GM19395 (cell line): ENCODE measurements around the gene CDADC1.

Experiments
- ATAC-seq: cut with Tn5 transposase; IDR thresholded peaks from one replicate; pipeline ENCODE4 v1.9.1; 2021; ENCODE audit warnings: mild to moderate bottlenecking, moderate library complexity; ENCODE audit not compliant: unreplicated experiment

The CDADC1 gene

DNA sequence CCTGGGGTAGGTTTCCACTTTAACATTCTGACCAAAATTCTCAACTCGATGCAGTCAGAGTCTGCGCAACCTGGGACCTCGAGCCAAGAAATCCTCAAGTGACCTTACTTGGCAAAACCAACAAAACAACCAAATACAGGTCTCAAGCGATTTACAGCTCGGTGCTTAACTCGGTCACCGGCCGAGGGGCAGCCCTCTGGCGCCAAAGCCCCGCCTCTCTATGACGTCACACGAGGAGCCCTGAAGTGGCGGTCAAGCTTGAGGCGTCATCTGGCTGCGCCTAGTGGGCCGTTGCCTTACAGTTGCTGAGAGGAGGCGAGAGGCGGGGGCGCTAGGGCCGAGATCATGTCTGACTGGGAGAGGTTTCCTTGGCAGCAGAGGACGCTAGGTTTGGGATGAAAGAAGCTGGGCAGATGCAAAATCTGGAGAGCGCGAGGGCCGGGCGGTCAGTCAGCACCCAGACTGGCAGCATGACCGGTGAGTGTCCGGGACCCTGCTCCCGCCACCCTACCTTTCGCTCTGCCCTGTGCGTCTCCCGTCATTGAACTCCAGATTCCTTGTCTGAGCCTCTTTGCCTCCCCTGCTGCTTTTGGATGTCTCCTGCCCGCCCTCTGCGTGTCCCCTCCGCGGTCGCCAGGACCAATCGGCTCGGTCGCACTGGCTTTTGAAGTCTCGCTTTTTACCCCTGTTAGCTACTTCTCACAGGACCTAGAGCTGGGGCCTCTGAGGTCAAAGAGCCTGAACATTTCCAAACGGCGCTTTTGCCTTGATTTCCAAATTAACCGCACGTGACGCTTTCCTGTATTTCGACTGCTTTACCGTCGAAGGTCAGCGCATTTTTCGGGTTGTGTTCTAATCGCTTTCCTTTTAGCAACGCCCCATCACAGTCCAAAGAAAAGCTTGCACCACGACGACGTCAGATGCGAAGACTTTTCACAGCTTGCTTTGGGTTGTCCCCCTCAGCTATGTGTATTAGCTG, at the start of gene CDADC1:
Gene CDADC1, plus strand, starts transcription at position 283 of the 979 bp plus-strand sequence. Its CDS starts 113 bp downstream, at position 396.
- peak; percentile 95 for ATAC-seq

- ATAC-seq = no peak
Measured at GRCh38 chr13:49206641-49207040, 41.1 kb upstream of the CDADC1 start.

- ATAC-seq = no peak
Measured at GRCh38 chr13:49208619-49209018, 39.1 kb upstream of the CDADC1 start.

DNA sequence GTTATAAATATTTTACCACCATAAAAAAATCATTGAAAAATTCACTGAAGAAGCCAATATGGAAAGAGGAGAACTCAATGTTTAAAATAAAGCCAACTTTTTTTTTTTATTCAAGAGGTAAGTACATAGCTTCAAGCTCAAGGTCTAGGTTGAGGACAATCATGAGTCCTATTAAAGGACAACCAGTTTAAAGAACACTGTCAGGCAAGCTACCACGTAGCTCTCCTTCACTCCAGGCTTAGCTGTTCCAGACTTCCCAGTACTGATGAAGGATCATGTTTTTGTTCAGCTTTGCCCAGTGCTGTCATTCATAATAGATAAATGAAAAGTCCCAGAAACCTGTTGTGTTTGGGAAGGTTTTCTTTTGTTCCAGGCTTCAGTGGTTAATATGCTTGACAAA, 37.6 kb upstream of the CDADC1 start:
- ATAC-seq = no peak

DNA sequence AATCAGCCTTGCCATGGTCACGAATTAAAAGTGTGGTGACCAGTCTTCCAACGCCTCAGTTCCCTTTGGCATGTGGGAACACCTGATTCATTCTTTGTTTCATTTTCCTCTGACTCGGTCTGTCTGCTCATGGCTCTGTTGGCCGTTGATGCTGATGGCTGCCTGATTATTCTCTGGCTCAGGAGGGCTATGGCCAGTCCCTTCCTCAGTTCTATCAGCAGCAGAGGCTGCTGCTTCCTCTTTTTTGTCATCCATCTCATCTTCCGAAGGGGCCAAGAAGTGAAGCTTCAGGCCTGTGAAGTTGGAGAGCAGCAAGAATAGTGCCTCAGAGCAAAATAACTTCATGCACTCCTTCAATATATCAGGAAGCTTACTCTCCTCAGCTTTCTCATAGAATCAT, 37.1 kb upstream of the CDADC1 start:
- ATAC-seq = no peak

DNA sequence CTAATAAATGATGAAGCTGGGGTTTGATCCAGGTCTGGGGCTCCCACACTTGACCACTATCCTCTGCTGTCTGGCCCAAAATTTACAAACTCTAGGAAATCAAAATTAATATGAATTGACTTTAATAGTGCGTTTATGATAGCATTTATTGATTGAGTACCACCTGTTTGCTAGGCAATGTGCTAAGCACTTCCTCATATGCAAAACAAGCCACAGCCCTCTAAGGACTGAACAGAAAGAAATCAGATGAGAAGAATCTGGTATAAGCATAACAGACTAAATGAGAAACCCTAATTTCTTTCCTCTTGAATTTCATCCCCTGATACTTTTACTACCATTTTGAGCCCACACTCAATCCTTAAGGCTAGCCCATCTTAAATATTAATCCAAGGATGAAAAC, 34.2 kb upstream of the CDADC1 start:
- ATAC-seq = no peak

DNA sequence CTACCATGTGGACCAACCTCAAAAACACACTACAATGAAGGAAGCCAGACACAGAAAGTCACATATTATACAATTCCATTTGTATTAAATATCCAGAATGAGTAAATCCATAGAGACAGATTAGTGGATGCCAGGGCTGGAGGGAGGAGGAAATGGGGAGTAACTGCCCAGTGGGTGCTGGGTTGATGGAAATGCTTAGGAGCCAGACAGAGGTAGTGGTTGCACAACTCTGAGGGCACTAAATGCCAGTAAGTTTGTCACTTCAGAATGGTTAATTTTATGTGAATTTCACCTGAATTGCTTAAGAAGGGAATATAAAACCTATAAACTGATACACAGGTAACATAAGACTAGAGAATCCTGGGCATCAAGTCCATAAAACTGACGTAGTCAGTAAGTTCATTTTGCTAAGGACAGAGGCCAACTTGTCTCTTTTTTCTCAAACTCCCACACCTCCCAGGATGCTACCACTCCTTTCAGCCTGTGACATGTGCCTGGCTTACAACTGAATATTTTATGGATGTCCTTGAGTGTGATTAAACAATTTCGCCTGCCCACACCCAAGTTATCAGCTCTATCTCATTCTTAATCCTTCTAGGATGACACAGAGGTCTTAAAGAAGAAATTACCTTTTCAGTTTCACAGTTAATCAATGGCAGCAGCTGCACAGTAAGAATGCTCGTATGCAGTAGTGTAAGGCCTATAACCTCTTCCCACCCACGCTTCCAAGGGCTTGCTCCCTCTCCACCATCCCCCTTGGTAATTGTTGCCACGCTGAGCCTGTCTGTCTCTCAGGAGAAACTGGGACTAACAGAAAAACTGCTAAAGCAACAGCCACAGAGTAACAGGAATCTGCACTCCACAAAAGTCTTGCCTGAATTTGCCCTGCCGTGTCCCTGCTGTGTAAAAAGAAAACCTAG, 33.5 kb upstream of the CDADC1 start:
- no peak for ATAC-seq

GRCh38 chr13:49214917-49215376, 32.8 kb upstream of the CDADC1 start:
- ATAC-seq = peak; percentile 60

DNA sequence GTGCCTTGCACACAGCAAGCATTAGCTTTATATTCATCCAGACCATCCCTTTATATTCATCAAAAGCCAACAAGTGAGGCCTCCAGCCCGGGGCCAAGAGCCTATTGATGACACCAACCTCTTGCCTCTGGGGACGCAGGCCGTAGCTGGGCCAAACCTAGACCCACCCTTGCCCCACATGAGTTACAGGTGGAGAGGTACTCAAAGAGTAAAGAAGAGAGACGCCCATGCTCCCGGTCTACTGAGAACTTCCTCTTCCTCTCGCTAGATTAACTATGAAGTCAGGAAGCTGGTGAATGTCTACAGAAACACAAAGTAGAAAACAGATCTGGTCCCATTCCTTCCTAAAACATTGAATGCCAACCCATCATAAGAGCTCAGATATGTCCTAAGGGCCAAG, 31.4 kb upstream of the CDADC1 start:
- ATAC-seq = no peak

GRCh38 chr13:49217962-49218492, 29.7 kb upstream of the CDADC1 start:
- ATAC-seq = no peak

DNA sequence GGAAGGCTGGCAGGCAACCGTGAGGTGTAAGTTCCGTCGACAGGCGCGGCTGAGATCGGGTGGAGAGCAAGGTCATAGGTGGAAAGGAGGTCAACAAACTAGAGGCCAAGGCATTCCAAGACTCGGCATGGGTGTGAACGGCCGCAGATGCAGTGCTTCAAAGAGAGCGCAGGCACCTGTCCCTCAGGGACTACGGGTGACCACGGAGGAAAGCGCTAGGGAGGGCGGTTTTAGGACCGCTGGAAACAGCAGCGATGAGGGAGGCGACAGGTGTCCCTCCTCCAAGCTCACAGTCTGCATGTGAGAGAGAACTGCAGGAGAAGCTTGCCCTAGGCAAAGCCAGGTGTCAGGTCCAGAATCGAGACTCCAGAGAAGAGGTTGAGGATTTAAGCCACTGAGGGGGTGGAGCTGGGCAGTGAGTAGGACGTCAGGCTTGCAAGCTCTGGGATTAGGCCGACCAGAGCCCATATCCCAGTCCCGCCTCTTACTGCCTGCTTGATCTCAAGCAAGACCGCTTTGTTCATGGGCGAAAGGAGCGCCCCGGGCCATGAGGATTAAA, 29.2 kb upstream of the CDADC1 start:
- ATAC-seq = no peak

- ATAC-seq = no peak
Measured at GRCh38 chr13:49219647-49220035, 28.1 kb upstream of the CDADC1 start.

DNA sequence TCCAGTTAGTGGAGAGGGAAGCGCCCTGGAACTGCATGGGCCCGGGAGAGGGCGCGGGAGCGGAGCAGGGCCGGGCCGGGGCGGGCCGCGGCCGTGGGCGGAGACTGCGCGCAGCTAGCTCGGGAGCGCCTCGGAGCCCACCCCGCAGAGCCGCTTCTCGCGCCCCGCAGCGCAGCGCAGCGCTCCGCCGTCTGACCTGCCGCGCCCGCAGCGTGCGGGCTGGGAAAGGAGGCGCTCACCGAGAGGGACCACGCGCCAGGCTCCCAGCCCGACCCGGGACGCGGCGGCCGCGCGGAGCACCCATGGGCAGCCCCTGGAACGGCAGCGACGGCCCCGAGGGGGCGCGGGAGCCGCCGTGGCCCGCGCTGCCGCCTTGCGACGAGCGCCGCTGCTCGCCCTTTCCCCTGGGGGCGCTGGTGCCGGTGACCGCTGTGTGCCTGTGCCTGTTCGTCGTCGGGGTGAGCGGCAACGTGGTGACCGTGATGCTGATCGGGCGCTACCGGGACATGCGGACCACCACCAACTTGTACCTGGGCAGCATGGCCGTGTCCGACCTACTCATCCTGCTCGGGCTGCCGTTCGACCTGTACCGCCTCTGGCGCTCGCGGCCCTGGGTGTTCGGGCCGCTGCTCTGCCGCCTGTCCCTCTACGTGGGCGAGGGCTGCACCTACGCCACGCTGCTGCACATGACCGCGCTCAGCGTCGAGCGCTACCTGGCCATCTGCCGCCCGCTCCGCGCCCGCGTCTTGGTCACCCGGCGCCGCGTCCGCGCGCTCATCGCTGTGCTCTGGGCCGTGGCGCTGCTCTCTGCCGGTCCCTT, 27.5 kb upstream of the CDADC1 start, which contains the start of gene MLNR:
Gene MLNR, plus strand, starts transcription at position 303 of the 820 bp plus-strand sequence. Its CDS starts 0 bp downstream, at position 303.
- no peak for ATAC-seq

DNA sequence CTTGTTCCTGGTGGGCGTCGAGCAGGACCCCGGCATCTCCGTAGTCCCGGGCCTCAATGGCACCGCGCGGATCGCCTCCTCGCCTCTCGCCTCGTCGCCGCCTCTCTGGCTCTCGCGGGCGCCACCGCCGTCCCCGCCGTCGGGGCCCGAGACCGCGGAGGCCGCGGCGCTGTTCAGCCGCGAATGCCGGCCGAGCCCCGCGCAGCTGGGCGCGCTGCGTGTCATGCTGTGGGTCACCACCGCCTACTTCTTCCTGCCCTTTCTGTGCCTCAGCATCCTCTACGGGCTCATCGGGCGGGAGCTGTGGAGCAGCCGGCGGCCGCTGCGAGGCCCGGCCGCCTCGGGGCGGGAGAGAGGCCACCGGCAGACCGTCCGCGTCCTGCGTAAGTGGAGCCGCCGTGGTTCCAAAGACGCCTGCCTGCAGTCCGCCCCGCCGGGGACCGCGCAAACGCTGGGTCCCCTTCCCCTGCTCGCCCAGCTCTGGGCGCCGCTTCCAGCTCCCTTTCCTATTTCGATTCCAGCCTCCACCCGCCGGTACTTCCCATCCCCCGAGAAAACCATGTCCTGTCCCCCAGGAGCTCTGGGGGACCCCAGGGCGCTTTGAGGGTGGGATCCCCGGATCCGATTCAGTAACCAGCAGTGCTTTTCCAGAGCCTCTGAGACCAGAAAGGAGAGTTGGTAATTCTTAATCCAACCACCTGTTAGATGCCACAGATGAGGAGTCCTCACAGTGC, 26.7 kb upstream of the CDADC1 start:
- ATAC-seq = no peak

DNA sequence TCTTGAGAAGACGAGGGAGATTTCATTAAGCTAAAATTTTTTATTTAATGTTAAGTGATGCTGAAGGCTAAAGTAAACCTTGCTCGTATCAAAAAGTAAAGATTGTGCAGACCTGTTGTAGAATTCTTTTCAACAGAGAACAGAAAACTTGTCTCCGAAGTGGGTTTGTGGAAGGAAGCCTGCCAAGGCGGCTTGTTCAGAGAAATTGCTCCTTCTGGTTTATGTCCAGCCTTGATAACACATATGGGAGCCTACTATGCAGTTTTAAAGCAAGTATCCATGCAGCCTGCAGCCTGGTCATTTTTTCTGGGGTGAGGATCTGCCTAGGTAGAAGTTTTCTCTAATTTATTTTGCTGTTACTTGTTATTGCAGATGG, 26.1 kb upstream of the CDADC1 start:
- ATAC-seq = no peak

GRCh38 chr13:49225223-49226042, 22.3 kb upstream of the CDADC1 start:
- no peak for ATAC-seq

DNA sequence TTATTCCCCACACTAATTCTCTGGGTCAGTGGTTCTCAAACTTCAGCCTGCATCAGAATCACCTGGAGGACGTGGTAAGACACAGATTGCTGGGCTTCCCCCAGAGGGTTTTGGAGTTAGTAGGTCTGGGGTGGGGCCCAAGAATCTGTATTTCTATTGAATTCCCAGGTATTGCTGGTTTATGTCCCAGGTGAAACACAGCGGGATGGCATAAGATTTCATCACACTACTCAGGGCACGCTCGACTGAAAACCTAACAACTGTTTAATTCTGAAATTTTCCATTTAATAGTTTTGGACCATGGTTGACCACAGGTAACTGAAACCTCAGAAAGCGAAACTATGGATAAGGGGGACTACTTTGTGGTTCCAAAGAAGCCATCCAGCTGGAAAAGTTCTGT, 21.1 kb upstream of the CDADC1 start:
- ATAC-seq = no peak

DNA sequence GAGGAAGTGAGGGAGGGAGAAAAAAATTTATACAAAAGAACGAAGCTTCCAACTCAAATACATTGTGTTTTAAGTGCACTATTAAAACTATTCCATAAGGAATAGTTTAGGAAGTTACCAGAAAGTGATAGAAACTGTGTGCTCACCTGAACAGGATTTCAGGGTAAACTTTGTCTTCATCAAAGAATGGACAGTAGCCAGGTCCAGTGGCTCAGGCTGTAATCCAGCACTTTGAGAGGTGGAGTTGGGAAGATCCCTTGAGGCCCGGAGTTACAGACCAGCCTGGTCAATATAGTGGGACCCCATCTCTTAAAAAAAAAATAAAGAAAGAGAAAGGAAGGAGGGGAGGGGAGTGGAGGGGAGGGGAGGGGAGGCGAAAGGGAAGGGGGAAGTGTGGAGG, 13.0 kb upstream of the CDADC1 start:
- no peak for ATAC-seq
